DND-41 (cell line): ENCODE results near the gene EMX2.

Experiments used
- CTCF ChIP-seq: IDR thresholded peaks from 2 replicates; pipeline ENCODE4 v1.5.1; 2012; ENCODE audit warnings: borderline replicate concordance, low read length, moderate library complexity, mild to moderate bottlenecking; ENCODE audit not compliant: poor library complexity, severe bottlenecking; ENCODE audit errors: extremely low read depth
- EZH2 ChIP-seq: IDR thresholded peaks from 3 replicates; pipeline ENCODE4 v1.6.1; 2012; ENCODE audit warnings: borderline replicate concordance, low read depth, mild to moderate bottlenecking, moderate library complexity, low read length, inconsistent platforms; ENCODE audit not compliant: severe bottlenecking

- no peak for TF ChIP-seq EZH2
- no peak for TF ChIP-seq CTCF
Measured at GRCh38 chr10:117546020-117546580, 3.6 kb downstream of the EMX2 start.
